ENCODE results near the gene CASP6.
"Not testable (repeated sequence)": the region's sequence is repeated elsewhere in the genome, so short reads cannot be mapped to it uniquely, and the experiment has no call there.

Gene CASP6

GRCh38 chr4:109718759-109719158, 15.5 kb upstream of the CASP6 start:
- DNase-seq = no peak

DNA sequence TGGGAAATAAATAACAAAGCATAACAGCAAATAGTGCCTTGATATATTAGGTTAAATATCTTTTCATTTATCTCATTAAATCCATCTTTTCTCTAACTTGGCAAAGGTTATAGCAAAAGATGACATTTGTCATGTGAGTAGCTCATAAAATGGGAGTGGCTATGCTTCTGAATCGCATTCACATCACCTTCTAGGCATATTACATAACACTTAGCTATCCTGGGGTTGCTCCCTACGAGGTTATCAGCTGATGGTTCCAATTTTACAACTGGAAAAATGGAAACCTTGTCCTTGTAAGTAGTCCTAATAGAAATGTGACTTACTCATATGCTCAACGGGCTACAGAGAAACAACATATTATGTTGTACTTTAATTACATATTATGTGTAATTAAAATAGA, 10.3 kb upstream of the CASP6 start:
- DNase-seq = no peak

- no peak for DNase-seq
These were observed 5.7 kb upstream of the CASP6 start for GRCh38 chr4:109708990-109709389.

- no peak for DNase-seq
These were observed 5.2 kb upstream of the CASP6 start for GRCh38 chr4:109708435-109708834.

GRCh38 chr4:109703664-109704361, 568 bp upstream of the CASP6 start:
- DNase-seq = no peak

GRCh38 chr4:109701566-109702410, 1.5 kb downstream of the CASP6 start:
- DNase-seq = no peak

GRCh38 chr4:109699553-109700225, 3.6 kb downstream of the CASP6 start:
- no peak for DNase-seq

GRCh38 chr4:109698656-109699055, 4.6 kb downstream of the CASP6 start:
- no peak for DNase-seq

- DNase-seq = no peak
These were observed 11.8 kb downstream of the CASP6 start for GRCh38 chr4:109691411-109691920.

DNA sequence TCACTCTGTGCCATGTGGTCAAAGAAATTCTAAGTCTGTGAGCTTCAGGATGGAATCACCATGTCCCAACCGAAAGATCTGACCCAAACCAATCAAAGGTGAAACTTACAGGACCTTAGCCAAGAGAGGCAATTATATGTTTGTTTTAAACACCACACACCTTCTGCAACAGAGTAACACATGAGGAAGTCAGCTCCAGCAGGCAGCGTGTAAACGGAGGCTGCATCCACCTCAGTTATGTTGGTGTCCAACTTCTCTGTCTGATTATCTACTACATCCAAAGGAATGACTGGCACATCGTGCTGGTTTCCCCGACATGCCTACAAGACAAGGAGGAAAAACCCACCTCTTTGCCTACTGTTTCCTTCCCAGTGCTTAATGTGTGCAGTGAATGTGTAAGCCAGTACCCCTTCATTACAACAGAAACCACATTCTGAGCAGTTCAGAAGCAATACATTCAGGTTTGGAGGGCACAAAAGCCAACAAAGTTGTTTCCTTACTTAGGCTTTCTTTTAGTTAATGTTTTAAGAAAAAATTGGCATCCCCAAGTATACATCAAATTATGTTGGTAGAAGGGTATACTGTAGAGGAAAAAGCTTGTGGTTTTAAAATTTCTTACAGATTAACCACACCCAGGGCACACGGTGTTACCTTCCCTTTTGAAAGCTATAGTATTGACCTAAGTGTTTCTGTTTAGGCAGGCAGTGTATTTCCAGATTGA, 12.4 kb downstream of the CASP6 start:
- no peak for DNase-seq

DNA sequence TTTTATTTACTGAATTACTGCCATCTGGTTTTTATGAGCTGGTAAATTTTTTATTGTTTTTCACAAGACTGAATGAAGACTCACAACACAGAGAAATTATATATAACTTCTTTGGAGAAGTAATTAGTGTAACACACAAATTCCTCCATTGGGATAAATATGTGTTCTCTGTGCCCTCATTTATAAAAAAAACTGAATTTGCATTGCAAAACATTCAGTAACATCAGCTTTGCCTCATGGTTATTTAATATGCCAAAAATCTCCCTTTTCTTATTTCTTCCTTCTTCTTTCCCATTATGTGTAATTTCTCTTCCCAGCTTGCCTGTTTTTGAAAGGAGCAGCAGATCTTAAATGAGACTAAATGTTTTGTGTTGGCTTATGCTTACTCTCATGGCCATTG, 18.5 kb downstream of the CASP6 start:
- DNase-seq = no peak

GRCh38 chr4:109683621-109684253, 19.5 kb downstream of the CASP6 start:
- no peak for DNase-seq

DNA sequence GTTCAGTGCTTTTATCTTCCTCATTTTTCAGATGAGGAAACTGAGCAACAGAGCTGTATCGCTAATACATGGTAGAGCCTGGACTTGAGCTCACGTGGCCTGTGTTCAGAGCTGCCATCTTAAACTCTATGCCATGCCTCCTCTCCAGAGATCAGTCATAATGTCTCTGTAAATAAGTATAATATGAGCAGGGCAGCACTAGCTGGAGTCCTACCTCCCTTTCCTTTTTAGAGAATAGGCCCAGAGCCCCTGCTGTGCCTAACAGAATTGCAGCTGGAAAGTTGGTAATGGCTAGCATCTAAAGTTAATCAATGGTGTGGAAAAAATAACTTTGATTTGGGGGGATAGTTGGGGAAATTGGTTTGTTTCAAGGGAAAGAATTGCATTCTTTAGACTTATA, 20.4 kb downstream of the CASP6 start:
- no peak for DNase-seq

GRCh38 chr4:109678925-109679324, 24.3 kb downstream of the CASP6 start:
- not testable (repeated sequence) for DNase-seq

GRCh38 chr4:109678472-109678871, 24.8 kb downstream of the CASP6 start:
- not testable (repeated sequence) for DNase-seq

DNA sequence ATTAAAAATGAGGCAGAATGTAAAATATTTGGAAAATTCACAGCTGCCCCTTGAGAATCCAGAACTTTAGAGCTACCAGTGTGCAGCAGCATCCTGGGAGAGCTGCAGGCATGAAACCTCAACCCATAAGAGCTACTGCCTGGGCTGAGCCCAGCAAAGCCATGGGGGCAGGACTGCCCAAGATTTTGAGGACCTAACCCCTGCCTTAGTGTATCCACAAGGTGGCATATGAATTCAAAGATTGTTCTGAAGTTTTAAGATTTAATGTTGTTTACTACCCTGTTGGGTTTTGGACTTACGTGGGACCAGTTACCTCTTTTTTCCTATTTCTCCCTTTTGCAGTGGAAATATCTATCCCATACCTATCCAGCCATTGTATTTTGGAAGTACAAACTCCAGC, 26.4 kb downstream of the CASP6 start:
- DNase-seq = no peak

DNA sequence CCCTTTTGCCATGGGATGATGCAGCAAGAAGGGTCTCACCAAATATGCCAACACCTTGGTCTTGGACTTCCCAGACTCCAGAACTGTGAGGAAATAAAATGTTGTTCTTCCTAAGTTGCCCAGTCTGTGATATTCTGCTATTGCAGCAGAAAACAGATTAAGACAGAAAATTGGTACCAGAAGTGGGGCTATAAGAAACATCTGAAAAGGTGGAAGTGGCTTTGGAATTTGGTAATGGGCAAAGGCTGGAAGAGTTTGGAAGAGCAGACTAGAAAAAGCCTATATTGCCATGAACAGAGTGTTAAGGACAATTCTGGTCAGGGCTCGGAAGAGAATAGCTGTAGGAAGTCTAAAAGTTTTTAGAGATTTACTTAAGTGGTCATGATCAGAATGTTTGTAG, 27.4 kb downstream of the CASP6 start:
- DNase-seq = no peak

GRCh38 chr4:109675181-109675580, 28.1 kb downstream of the CASP6 start:
- no peak for DNase-seq

- no peak for DNase-seq
These were observed 29.9 kb downstream of the CASP6 start for GRCh38 chr4:109673303-109673702.

- DNase-seq = no peak
These were observed 30.9 kb downstream of the CASP6 start for GRCh38 chr4:109672169-109672930.

DNA sequence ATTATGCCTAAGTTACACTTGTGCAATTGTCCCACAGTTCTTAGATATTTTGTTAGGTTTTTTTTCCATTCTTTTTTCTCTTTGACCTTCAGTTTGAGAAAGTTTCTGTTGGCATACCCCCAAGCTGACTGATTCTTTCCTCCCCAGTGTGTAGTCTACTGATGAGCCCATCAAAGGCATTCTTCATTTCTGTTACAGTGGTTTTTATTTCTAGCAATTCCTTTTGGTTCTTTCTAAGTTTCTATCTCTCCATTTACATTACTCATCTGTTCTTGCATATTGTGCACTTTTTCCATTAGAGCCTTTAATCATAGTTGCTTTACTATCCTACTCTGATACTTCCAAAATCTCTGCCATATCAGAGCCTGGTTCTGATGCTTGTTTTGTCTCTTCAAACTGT, 31.9 kb downstream of the CASP6 start:
- no peak for DNase-seq

All from cerebellar nuclear complex (tissue), 1 donor.